Lower leg skin (tissue), 4 donors: ENCODE measurements around the gene TUBB6. TPM values are rescaled to one million over a fixed set of nuclear protein-coding genes. Genes with fewer than 3 reads are reported as not detected.

Source experiments
- DNase-seq, 2 donors: peaks; one replicate each; pipeline ENCODE4 v3.0.0-alpha.2; 2019; ENCODE audit warnings: low spot score in 2 of 2
- H3K4me3 ChIP-seq: fragments of 200-600 bp; sonication (generic); 2 replicates; pipeline ENCODE4 v1.5.1; 2017; ENCODE audit warnings: mild to moderate bottlenecking, low read depth; ENCODE audit not compliant: poor library complexity, severe bottlenecking
- POLR2A ChIP-seq, 2 donors: fragments of 450-650 bp; IDR thresholded peaks; one replicate each; pipeline ENCODE4 v1.6.1; 2016 to 2017; ENCODE audit warnings: antibody characterized with exemption in 2 of 2, mild to moderate bottlenecking in 1 of 2, moderate library complexity in 1 of 2
- WGBS, 2 donors: methylation state at CpG; one replicate each; pipeline ENCODE4 v1.1.5; 2018; 5-methylcytosine and 5-hydroxymethylcytosine counted together
- intact Hi-C: fragments of 100-400 bp; cut with DNase I; formaldehyde crosslinking; loops from one replicate; pipeline ENCODE4 v1.15.0; 2023; ENCODE audit warnings: low total_unique reads
- total RNA-seq, 4 donors: library from RNA; depleted of rRNA; stranded (reverse); fragments of >200 nt; gene quantifications; one replicate each; pipeline ENCODE4 v1.1.0, GENCODE V29; 2016
- TF ChIP-seq, protein P1 (sequence below), 3 donors: fragments of 450-650 bp; IDR thresholded peaks; one replicate each; pipeline ENCODE4 v1.5.1; 2016; ENCODE audit warnings: antibody characterized with exemption in 3 of 3, mild to moderate bottlenecking in 3 of 3, moderate library complexity in 2 of 3

Gene TUBB6
- total RNA-seq, 4 donors from 2014 or later, result 91.6 to 151 (median 133) TPM

- no peak overlapping the region for H3K4me3 ChIP-seq
- intact Hi-C loops, result no loop called here
- peak in 1 of 2 donors; percentile 78 for DNase-seq
- 65 to 75% methylated on average over 14 of the region's 14 CpGs for WGBS, 2 donors
- TF ChIP-seq POLR2A (IDR thresholded peaks at IDR 0.05), result no peak
- TF ChIP-seq, protein P1, sequence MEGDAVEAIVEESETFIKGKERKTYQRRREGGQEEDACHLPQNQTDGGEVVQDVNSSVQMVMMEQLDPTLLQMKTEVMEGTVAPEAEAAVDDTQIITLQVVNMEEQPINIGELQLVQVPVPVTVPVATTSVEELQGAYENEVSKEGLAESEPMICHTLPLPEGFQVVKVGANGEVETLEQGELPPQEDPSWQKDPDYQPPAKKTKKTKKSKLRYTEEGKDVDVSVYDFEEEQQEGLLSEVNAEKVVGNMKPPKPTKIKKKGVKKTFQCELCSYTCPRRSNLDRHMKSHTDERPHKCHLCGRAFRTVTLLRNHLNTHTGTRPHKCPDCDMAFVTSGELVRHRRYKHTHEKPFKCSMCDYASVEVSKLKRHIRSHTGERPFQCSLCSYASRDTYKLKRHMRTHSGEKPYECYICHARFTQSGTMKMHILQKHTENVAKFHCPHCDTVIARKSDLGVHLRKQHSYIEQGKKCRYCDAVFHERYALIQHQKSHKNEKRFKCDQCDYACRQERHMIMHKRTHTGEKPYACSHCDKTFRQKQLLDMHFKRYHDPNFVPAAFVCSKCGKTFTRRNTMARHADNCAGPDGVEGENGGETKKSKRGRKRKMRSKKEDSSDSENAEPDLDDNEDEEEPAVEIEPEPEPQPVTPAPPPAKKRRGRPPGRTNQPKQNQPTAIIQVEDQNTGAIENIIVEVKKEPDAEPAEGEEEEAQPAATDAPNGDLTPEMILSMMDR (IDR thresholded peaks at IDR 0.05), result no peak
Observed at GRCh38 chr18:12302391-12303147, 5.5 kb upstream of the TUBB6 start.

- no peak for TF ChIP-seq POLR2A (IDR thresholded peaks at IDR 0.05)
- TF ChIP-seq, protein P1 (IDR thresholded peaks at IDR 0.05), result no peak
- intact Hi-C loops, result no loop called here
- 65 to 77% methylated on average over 19 of the region's 19 CpGs for WGBS, 2 donors
- no peak overlapping the region for H3K4me3 ChIP-seq
- DNase-seq, result peak in 1 of 2 donors; percentile 85
Observed at GRCh38 chr18:12304351-12305210, 3.5 kb upstream of the TUBB6 start.

DNA sequence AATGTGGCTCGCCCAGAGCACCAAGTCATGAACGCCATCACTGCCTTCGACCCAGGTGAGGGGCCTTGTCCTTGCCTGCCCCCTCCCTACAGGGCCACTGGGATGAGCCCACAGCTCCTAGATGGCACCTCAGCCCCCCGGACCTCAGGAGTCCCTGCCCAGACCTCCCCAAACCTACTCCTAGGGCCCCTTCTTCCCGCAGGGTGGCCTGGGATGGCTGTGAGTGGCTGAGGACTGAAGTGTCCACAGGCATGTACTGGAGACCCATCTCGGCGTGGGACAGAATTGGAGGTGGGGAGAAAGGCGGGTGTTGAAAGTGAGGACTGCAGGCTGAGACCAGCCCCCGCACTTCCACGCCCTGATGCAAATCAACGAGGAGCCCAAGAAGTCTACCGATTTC, 2.8 kb upstream of the TUBB6 start:
- intact Hi-C loops, result no loop called here
- TF ChIP-seq, protein P1 (IDR thresholded peaks at IDR 0.05), result no peak
- TF ChIP-seq POLR2A (IDR thresholded peaks at IDR 0.05), result no peak
- H3K4me3 ChIP-seq, result no peak overlapping the region
- WGBS, 2 donors, result 77% methylated on average over 12 of the region's 12 CpGs
- DNase-seq, result peak in 1 of 2 donors; percentile 79

DNA sequence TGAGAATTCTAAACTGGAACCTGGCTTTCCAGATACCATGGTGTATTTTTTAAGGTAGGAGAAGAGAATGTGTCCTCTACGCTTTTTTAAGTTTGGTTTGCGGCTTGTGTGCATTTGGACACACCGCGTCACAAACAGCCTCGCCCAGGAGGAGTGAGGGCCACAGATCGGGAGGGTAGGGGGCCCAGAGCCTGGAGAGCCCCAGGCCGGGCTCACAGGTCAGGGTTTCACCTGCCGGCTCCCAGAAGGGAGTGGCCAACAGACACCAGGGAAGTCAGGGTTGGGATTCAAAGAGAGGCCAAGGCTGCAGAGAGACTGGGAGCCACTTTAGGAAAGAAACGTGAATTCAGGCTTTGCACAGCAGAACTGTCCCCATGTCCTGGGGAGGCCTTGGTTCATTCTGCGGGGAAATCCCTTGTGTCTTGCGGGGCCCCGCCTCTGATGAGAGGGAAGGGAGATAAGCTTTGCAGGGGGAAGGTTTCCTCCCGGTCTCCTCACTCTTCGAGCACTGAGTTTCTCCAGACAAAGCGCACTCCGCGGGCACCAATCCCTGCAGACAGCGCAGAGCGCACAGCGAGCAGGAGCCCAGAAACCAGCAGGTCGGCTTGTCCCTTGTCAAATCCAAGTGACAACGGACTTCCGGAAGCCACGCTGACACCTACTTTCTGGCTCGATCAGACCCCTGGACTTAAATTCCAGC, 2.0 kb upstream of the TUBB6 start:
- H3K4me3 ChIP-seq, result no peak overlapping the region
- 91 to 94% methylated on average over 25 of the region's 25 CpGs for WGBS, 2 donors
- intact Hi-C loops, result no loop called here
- TF ChIP-seq, protein P1 (IDR thresholded peaks at IDR 0.05), result no peak
- TF ChIP-seq POLR2A (IDR thresholded peaks at IDR 0.05), result no peak
- DNase-seq, result peak in 1 of 2 donors; percentile 72

DNA sequence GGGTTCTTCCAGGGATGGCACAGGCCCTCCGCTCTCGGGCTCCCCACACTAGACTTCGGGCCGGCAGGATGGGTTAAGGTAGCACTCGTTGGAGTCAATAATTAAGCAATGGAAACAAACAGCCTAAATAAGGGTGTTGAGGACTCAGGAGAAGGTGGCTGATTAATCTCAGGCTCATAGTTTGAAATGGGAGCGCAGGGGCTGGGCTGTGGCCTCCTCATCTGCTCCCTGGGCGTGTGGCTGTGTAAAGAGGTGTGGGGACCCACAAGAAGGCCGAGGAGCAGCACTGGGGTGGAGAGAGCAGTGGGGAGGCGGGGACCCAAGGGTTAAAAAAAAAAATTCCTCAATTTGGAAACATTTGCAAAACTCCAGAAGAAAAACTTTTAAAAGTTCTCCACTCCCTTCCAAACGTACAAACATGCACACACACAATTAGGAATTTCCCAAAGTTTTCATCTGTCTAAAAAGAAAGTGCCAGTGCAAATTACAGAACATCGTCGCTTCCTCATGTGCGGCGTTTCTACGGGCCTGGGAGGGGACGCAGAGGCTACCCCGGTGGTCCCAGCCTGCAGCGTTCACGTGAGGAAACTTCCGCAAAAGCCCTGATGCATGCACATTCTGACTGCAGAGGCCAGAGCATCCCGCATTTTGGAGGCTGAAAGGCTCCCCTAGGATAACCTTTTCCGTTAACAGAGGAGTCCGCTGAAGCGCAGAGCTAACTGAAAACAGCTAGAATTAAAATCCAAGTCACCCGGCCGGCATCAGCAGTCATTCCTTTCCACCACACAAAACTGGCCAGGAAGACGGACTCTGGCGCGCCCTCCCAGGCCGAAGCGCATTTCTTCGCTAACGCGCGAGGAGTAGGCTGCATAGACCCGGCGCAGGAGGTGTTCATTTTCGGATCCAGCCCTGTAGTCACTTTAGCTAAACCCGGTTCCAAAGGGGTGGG, 1.0 kb upstream of the TUBB6 start:
- 29 to 41% methylated on average over 39 of the region's 39 CpGs for WGBS, 2 donors
- TF ChIP-seq, protein P1 (IDR thresholded peaks at IDR 0.05), result no peak
- no peak for TF ChIP-seq POLR2A (IDR thresholded peaks at IDR 0.05)
- H3K4me3 ChIP-seq, result peak overlapping the region; percentile 50
- intact Hi-C loops, result no loop called here
- peak; percentile 57 to 92 for DNase-seq
